ENCODE data around the gene GLA.

- TF ChIP-seq RAD21 (IDR thresholded peaks at IDR 0.05) (no peak), CTCF (IDR thresholded peaks at IDR 0.05; ENCODE audit: low read depth, low read length, missing input control) (no peak), MAX (IDR thresholded peaks at IDR 0.05) (peak; percentile 31)
These were observed 59.1 kb downstream of the GLA start, which contains the start of gene TIMM8A for GRCh38 chrX:101348452-101349192.

Measured in liver (tissue), 3 donors.